Activated T-helper 2 cell treated with anti-CD3 and anti-CD28 coated beads, Interferon-gamma antibody, Interleukin-2, Interleukin-4, amounts not matched to agents 10 μg/mL and 5 μg/mL and 100 μg/mL, durations not matched to agents 14 hours and 24 hours and 36 hours (primary cell): ENCODE data around the gene BLOC1S4. TPM values are rescaled to one million over a fixed set of nuclear protein-coding genes. Genes with fewer than 3 reads are reported as not detected.
"Not testable (repeated sequence)": the region's sequence is repeated elsewhere in the genome, so short reads cannot be mapped to it uniquely, and the experiment has no call there.

Source experiments
- DNase-seq: peaks from one replicate; pipeline ENCODE4 v3.0.0; 2021; ENCODE audit warnings: low spot score
- H3K27ac Mint-ChIP-seq: one replicate; pipeline ENCODE4 v1.8.0; 2021; ENCODE audit warnings: mixed read lengths
- H3K27me3 Mint-ChIP-seq: one replicate; pipeline ENCODE4 v1.8.0; 2021; ENCODE audit warnings: low read depth, mixed read lengths
- H3K36me3 Mint-ChIP-seq: one replicate; pipeline ENCODE4 v1.8.0; 2021; ENCODE audit warnings: low read depth, mixed read lengths
- H3K4me1 Mint-ChIP-seq: one replicate; pipeline ENCODE4 v1.8.0; 2021; ENCODE audit warnings: low read depth, mixed read lengths
- H3K4me3 Mint-ChIP-seq: one replicate; pipeline ENCODE4 v1.8.0; 2021; ENCODE audit warnings: low read depth, mild to moderate bottlenecking, moderate library complexity, mixed read lengths
- H3K9me3 Mint-ChIP-seq: one replicate; pipeline ENCODE4 v1.8.0; 2021; ENCODE audit warnings: mixed read lengths
- intact Hi-C: fragments of 100-400 bp; cut with micrococcal nuclease; formaldehyde crosslinking; loops from one replicate; pipeline ENCODE4 v1.15.1; 2023
- total RNA-seq: library from RNA; stranded (reverse); gene quantifications from 2 replicates; pipeline ENCODE4 v1.2.3, GENCODE V29; 2022

The BLOC1S4 gene
- total RNA-seq, 1 donor from 2014 or later: 18.2 TPM

GRCh38 chr4:6754481-6755087, 38.6 kb downstream of the BLOC1S4 start:
- Mint-ChIP-seq H3K36me3 (no peaks in the 10 kb centered on the region), H3K4me1 (peaks cover 9% of the 10 kb centered on the region), H3K4me3 (no peak overlapping the region), H3K9me3 (no peaks in the 10 kb centered on the region), H3K27me3 (no peaks in the 10 kb centered on the region), H3K27ac (no peak overlapping the region)
- intact Hi-C loops: no loop called here
- no peak for DNase-seq

DNA sequence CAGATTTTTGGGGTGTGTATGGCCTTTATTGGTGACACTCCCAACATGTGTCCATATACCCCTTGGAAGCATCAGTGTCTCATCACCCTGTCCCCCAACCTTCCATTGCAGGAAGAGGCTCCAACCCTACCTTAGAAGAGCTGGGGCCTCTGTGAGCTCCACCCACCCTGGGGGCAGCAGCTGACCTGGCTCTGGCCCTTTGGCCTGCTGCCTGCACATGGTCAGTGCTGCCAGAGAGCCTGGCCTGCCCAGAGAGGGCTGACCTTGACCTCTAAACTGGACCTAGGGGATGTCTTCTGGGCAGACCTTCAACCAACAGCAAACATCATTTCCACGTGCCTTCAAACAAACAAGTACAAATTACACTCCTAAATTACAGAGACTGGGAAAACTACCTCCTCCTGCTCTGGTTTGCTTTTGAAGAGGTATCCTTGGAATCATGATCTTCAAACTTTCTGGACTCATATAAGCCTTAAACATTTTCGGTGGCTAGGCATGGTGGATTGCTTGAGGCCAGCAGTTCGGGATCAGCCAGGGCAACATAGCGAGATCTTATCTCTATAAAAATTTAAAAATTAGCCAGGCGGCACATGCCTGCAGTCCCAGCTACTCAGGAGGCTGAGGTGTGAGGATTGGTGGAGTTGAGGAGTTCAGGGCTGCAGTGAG, 39.2 kb downstream of the BLOC1S4 start:
- Mint-ChIP-seq H3K27me3 (no peaks in the 10 kb centered on the region), H3K4me3 (no peak overlapping the region), H3K27ac (no peak overlapping the region), H3K36me3 (no peaks in the 10 kb centered on the region), H3K9me3 (no peaks in the 10 kb centered on the region), H3K4me1 (peaks cover 9% of the 10 kb centered on the region)
- intact Hi-C loops: no loop called here
- DNase-seq: no peak

- DNase-seq, H3K9me3 Mint-ChIP-seq, H3K4me3 Mint-ChIP-seq, intact Hi-C loops, H3K4me1 Mint-ChIP-seq, H3K27me3 Mint-ChIP-seq, H3K27ac Mint-ChIP-seq, H3K36me3 Mint-ChIP-seq: not testable (repeated sequence)
Measured at GRCh38 chr4:6756345-6756744, 40.4 kb downstream of the BLOC1S4 start.

- Mint-ChIP-seq H3K36me3 (no peaks in the 10 kb centered on the region), H3K4me1 (peaks cover 2% of the 10 kb centered on the region), H3K27me3 (peaks cover 5% of the 10 kb centered on the region), H3K9me3 (no peaks in the 10 kb centered on the region), H3K27ac (no peak overlapping the region), H3K4me3 (no peak overlapping the region)
- intact Hi-C loops: no loop called here
- no peak for DNase-seq
Measured at GRCh38 chr4:6758728-6759127, 42.8 kb downstream of the BLOC1S4 start.

DNA sequence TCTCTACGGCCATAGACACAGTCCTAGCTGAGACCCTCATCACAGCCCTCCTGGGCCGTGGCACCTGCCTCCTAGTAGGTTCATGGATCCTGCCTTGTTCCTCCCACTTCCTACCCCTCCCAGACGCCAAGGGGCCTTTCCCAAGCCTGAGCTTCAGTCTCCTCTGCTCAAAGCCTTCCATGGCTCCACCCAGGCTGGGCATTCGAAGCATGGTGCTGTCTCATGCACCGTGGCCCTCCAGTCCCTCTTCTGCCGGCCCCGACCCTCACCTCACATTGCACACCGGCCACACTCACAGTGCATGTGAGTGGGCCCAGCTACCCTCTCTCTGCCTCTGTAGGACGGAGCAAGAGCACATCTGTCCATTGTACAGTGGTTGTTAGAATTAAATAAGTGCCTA, 44.9 kb downstream of the BLOC1S4 start:
- intact Hi-C loops: no loop called here
- peaks cover 2% of the 10 kb centered on the region for H3K4me1 Mint-ChIP-seq
- no peak overlapping the region for H3K4me3 Mint-ChIP-seq

DNA sequence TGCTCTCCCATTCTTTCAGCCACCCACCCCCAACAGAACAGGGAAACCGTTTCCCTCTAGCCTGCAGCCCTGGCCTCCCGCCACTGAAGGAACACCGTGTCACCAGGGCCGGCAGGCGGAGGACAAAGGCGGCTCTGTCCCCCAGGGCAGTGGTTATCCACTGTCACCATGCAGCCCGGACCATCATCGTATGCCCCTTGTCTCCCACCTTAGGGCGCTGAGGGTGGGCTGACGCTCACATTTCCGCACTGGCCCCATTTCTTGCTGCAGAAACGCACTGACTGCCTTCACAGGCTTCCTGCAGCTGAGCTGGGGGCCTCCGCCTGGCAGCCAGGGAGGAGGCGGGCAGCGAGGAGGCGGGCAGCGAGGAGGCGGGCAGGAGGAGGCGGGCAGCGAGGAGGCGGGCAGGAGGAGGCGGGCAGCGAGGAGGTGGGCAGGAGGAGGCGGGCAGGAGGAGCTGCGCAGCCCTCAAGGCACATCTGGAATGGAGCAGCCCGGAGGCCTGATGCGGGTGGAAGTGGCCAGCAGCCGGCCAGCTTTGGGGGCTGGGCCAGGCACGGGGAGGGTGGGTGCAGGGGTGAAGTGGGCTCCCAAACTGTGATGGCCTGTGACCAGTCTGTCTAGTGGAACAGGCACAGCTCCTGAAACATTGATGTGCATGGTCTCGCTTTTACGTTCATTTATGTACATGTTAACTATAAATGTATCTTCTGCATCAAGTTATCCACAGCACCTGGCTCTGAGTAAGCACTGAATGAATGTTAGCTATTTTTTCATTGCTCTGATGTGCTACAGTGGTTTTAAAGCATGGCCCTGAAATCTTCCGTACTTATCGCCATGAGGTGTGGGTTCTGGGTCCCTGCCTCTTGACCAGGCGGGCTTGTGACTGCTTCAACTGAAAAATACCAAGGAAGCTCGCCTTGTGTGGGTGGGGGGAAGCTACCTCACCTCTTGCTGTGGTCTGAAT, 46.0 kb downstream of the BLOC1S4 start:
- H3K27me3 Mint-ChIP-seq: peaks cover 9% of the 10 kb centered on the region
- no peaks in the 10 kb centered on the region for H3K9me3 Mint-ChIP-seq
- no peaks in the 10 kb centered on the region for H3K36me3 Mint-ChIP-seq
- intact Hi-C loops: no loop called here
- H3K4me3 Mint-ChIP-seq: no peak overlapping the region
- peaks cover 2% of the 10 kb centered on the region for H3K4me1 Mint-ChIP-seq
- H3K27ac Mint-ChIP-seq: no peak overlapping the region
- DNase-seq: no peak

More for the DNA sequence above, 44.9 kb downstream of the BLOC1S4 start:
- Mint-ChIP-seq H3K36me3 (no peaks in the 10 kb centered on the region), H3K27me3 (peaks cover 9% of the 10 kb centered on the region), H3K9me3 (no peaks in the 10 kb centered on the region), H3K27ac (no peak overlapping the region)
- DNase-seq: no peak

- Mint-ChIP-seq H3K36me3 (no peaks in the 10 kb centered on the region), H3K9me3 (no peaks in the 10 kb centered on the region), H3K4me3 (no peak overlapping the region), H3K4me1 (peaks cover 2% of the 10 kb centered on the region), H3K27me3 (peaks cover 9% of the 10 kb centered on the region), H3K27ac (no peak overlapping the region)
- intact Hi-C loops: no loop called here
- DNase-seq: no peak
Measured at GRCh38 chr4:6763330-6763851, 47.4 kb downstream of the BLOC1S4 start.

DNA sequence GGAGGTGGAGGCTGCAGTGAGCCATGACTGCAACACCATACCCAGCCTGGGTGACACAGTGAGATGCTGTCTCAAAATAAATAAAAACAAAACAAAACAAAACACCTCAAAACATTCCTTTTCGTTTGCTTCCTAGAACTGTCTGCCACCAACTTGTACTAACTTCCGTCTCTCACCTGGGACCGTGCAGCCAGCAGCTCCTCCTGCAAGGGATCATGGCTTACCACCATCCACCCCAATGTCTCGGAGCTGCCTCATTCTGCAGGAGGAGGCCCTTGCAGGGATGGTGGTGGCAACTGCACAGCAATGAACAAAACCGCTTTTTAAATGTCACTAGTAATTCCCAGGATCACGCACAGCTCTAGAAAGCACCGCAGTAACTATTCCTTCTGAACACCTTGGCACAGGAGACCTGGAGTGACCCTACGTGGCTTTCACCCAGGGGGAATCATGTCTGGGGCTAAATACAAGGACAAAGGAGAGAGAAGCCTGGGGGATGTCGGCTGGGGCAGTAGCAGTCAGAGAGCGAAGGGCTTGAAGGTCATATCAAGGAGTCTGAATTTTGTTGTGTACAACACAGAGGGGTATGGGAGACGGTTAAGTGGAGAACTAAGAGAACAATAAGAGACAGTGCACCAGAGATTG, 49.1 kb downstream of the BLOC1S4 start:
- Mint-ChIP-seq H3K36me3 (no peaks in the 10 kb centered on the region), H3K4me3 (no peak overlapping the region), H3K9me3 (no peaks in the 10 kb centered on the region), H3K27ac (no peak overlapping the region), H3K27me3 (peaks cover 9% of the 10 kb centered on the region), H3K4me1 (peaks cover 12% of the 10 kb centered on the region)
- intact Hi-C loops: no loop called here
- DNase-seq: no peak

DNA sequence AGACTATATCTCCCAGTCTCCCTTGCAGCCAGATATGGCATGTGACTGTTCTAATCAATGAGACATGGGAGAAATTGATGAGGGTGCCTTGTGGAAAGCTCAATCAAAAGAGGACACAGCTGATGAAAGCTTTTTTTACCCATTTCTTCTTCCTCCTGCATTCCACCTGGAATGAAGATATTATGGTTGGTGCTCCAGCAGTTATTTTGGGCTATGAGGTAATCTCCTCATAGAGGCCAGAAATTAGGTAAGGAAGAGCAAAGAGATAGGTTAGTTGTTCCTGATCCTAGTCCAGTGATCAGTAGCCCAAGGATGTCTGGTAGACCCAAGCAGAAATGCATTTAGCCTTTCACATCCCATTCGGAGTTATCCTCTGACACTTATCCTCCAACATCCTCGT, 49.7 kb downstream of the BLOC1S4 start:
- no peaks in the 10 kb centered on the region for H3K36me3 Mint-ChIP-seq
- H3K27me3 Mint-ChIP-seq: peaks cover 9% of the 10 kb centered on the region
- no peak overlapping the region for H3K4me3 Mint-ChIP-seq
- no peaks in the 10 kb centered on the region for H3K9me3 Mint-ChIP-seq
- intact Hi-C loops: no loop called here
- no peak for DNase-seq
- peaks cover 12% of the 10 kb centered on the region for H3K4me1 Mint-ChIP-seq
- no peak overlapping the region for H3K27ac Mint-ChIP-seq

Other genes starting within 250 kb of the BLOC1S4 start
- not detected in 2 replicates for gene PPP2R2C, start 243.6 kb upstream of the BLOC1S4 start, total RNA-seq
- gene MAN2B2, start 141.0 kb upstream of the BLOC1S4 start, total RNA-seq: 14.9 and 16.3 TPM in 2 replicates
- 105 TPM in 2 replicates for gene MRFAP1, start 75.5 kb upstream of the BLOC1S4 start, total RNA-seq
- 3.4 and 5.8 TPM in 2 replicates for gene S100P, start 22.3 kb upstream of the BLOC1S4 start, total RNA-seq
- 46.6 and 49.6 TPM in 2 replicates for gene MRFAP1L1, start 6.3 kb upstream of the BLOC1S4 start, total RNA-seq
- 13.6 and 15.9 TPM in 2 replicates for gene KIAA0232, start 66.6 kb downstream of the BLOC1S4 start, total RNA-seq
- gene TBC1D14, start 193.7 kb downstream of the BLOC1S4 start, total RNA-seq: 34.9 and 35.1 TPM in 2 replicates